Measurements from ENCODE around the gene GRID1.

GRID1 gene

GRCh38 chr10:86339226-86339865 is 27.2 kb downstream of the GRID1 start:
- no peak for DNase-seq (ENCODE audit: low read depth, low spot score)

- DNase-seq (ENCODE audit: low read depth, low spot score), result no peak
Measured at GRCh38 chr10:86337121-86337601, 29.4 kb downstream of the GRID1 start.

- no peak for DNase-seq (ENCODE audit: low read depth, low spot score)
Measured at GRCh38 chr10:86336341-86336740, 30.3 kb downstream of the GRID1 start.

GRCh38 chr10:86335831-86336230 is 30.8 kb downstream of the GRID1 start:
- no peak for DNase-seq (ENCODE audit: low read depth, low spot score)

- no peak for DNase-seq (ENCODE audit: low read depth, low spot score)
Measured at GRCh38 chr10:86335257-86335656, 31.3 kb downstream of the GRID1 start.

- DNase-seq (ENCODE audit: low read depth, low spot score), result no peak
Measured at GRCh38 chr10:86334488-86335085, 32.0 kb downstream of the GRID1 start.

GRCh38 chr10:86333826-86334487 is 32.6 kb downstream of the GRID1 start:
- no peak for DNase-seq (ENCODE audit: low read depth, low spot score)

- DNase-seq (ENCODE audit: low read depth, low spot score), result no peak
Measured at GRCh38 chr10:86331861-86332260, 34.7 kb downstream of the GRID1 start.

GRCh38 chr10:86330778-86331763 is 35.5 kb downstream of the GRID1 start:
- no peak for DNase-seq (ENCODE audit: low read depth, low spot score)

GRCh38 chr10:86329896-86330680 is 36.5 kb downstream of the GRID1 start:
- no peak for DNase-seq (ENCODE audit: low read depth, low spot score)

GRCh38 chr10:86329093-86329710 is 37.4 kb downstream of the GRID1 start:
- no peak for DNase-seq (ENCODE audit: low read depth, low spot score)

- DNase-seq (ENCODE audit: low read depth, low spot score), result no peak
Measured at GRCh38 chr10:86327954-86328725, 38.5 kb downstream of the GRID1 start.

GRCh38 chr10:86325158-86325557 is 41.4 kb downstream of the GRID1 start:
- DNase-seq (ENCODE audit: low read depth, low spot score), result no peak

- DNase-seq (ENCODE audit: low read depth, low spot score), result no peak
Measured at GRCh38 chr10:86321568-86321967, 45.0 kb downstream of the GRID1 start.

GRCh38 chr10:86319676-86320075 is 46.9 kb downstream of the GRID1 start:
- no peak for DNase-seq (ENCODE audit: low read depth, low spot score)

- no peak for DNase-seq (ENCODE audit: low read depth, low spot score)
Measured at GRCh38 chr10:86317949-86318725, 48.5 kb downstream of the GRID1 start.

- DNase-seq (ENCODE audit: low read depth, low spot score), result no peak
Measured at GRCh38 chr10:86316990-86317389, 49.6 kb downstream of the GRID1 start.

GRCh38 chr10:86316274-86316835 is 50.2 kb downstream of the GRID1 start:
- DNase-seq (ENCODE audit: low read depth, low spot score), result no peak

- no peak for DNase-seq (ENCODE audit: low read depth, low spot score)
Measured at GRCh38 chr10:86315549-86315942, 51.0 kb downstream of the GRID1 start.

Data from astrocyte of the hippocampus (primary cell).